HepG2 (cell line): ENCODE results near the gene SLC28A1. TPM values are rescaled to one million over a fixed set of nuclear protein-coding genes. Genes with fewer than 3 reads are reported as not detected.

Experiments
- ATAC-seq: fragments of 200-7000 bp; cut with Tn5 transposase; 3 replicates; pipeline ENCODE4 v1.9.1; 2020; ENCODE audit warnings: mild to moderate bottlenecking, moderate library complexity
- BruUV-seq: library from RNA; stranded (reverse); fragments of 400-500 nt; replicated peaks from 2 replicates; lab custom pipeline; 2021; lab: Mats Ljungman, UMichigan
- CTCF ChIA-PET: fragments of 300-600 bp; formaldehyde crosslinking; extraction: SDS; loops from one replicate; lab custom pipeline; 2021; ENCODE audit warnings: low total read pairs, inconsistent platforms, low intra/inter-chr PET ratio; lab: Yijun Ruan, JAX
- POLR2A ChIA-PET: fragments of 350-600 bp; sonication (Branson Sonifier 250); formaldehyde crosslinking; loops from one replicate; lab custom pipeline; 2020; ENCODE audit warnings: antibody characterized with exemption, inconsistent platforms; lab: Yijun Ruan, JAX
- DNase-seq: peaks from one replicate; pipeline ENCODE4 v3.0.0-alpha.2; 2015; ENCODE audit warnings: low spot score
- FAIRE-seq: peaks from 3 replicates; lab custom pipeline; 2011; peaks lifted over from hg19 to GRCh38; lab: Jason Lieb, UNC
- H2AFZ ChIP-seq: one replicate; pipeline ENCODE4 v1.6.1; 2011; ENCODE audit warnings: low read length, inconsistent platforms
- H3K27ac ChIP-seq: fragments of 300-600 bp; 3 replicates; pipeline ENCODE4 v1.8.0; 2011; ENCODE audit warnings: mixed run types, mild to moderate bottlenecking, mixed read lengths, low read length, inconsistent platforms; ENCODE audit not compliant: insufficient read depth; ENCODE audit errors: extremely low read length
- H3K27me3 ChIP-seq, 2 experiments: fragments of 200-600 bp in 1 of 2; 2 replicates in 1 of 2; 3 replicates in 1 of 2; pipeline versions ENCODE4 v1.6.0 to v1.8.0; 2011; ENCODE audit warnings: low read length in 2 of 2, mild to moderate bottlenecking in 2 of 2, moderate library complexity in 2 of 2, inconsistent platforms in 1 of 2; ENCODE audit not compliant: insufficient read depth in 2 of 2, control insufficient read depth in 1 of 2
- H3K36me3 ChIP-seq, 2 experiments: fragments of 200-600 bp in 1 of 2; replicated peaks in 1 of 2; 2 replicates in 1 of 2; 3 replicates in 1 of 2; pipeline versions ENCODE4 v1.5.1 to v1.8.0; 2011; ENCODE audit warnings: low read length in 2 of 2, inconsistent platforms in 1 of 2; ENCODE audit not compliant: insufficient read depth in 2 of 2, control insufficient read depth in 1 of 2
- H3K4me1 ChIP-seq: 2 replicates; pipeline ENCODE4 v1.5.1; 2012; ENCODE audit warnings: low read length, inconsistent platforms; ENCODE audit not compliant: insufficient read depth
- H3K4me2 ChIP-seq: 2 replicates; pipeline ENCODE4 v1.6.0; 2011; ENCODE audit warnings: low read depth, low read length, inconsistent platforms
- H3K4me3 ChIP-seq, 3 experiments: fragments of 200-600 bp in 1 of 3; sonication (generic), shearing (Covaris generic) in 1 of 3; replicated peaks in 1 of 3; 2 replicates each; pipeline ENCODE4 v1.5.1; 2011 to 2016; ENCODE audit warnings: low read length in 3 of 3, inconsistent platforms in 2 of 3, low read depth in 2 of 3, mild to moderate bottlenecking in 2 of 3, control low read depth in 1 of 3, mixed read lengths in 1 of 3; ENCODE audit not compliant: insufficient read depth in 1 of 3
- H3K79me2 ChIP-seq: one replicate; pipeline ENCODE4 v1.6.1; 2011; ENCODE audit warnings: low read length, inconsistent platforms; ENCODE audit not compliant: insufficient read depth
- H3K9ac ChIP-seq: 2 replicates; pipeline ENCODE4 v1.6.0; 2011; ENCODE audit warnings: mild to moderate bottlenecking, low read depth, low read length, inconsistent platforms; ENCODE audit not compliant: insufficient read depth
- H3K9me3 ChIP-seq: 2 replicates; pipeline ENCODE4 v1.5.1; 2012; ENCODE audit warnings: mild to moderate bottlenecking, low read length
- H4K20me1 ChIP-seq: 2 replicates; pipeline ENCODE4 v1.6.0; 2011; ENCODE audit warnings: inconsistent platforms, mild to moderate bottlenecking, low read length, moderate library complexity; ENCODE audit not compliant: insufficient read depth
- ARNT ChIP-seq: fragments of 450-650 bp; IDR thresholded peaks from 2 replicates; pipeline ENCODE4 v1.6.1; 2017
- ELF1 ChIP-seq: sonication (generic); formaldehyde crosslinking; IDR thresholded peaks from 2 replicates; pipeline ENCODE4 v1.4.0; 2020; ENCODE audit warnings: missing genetic modification reagents
- FOXK2 ChIP-seq: fragments of 450-650 bp; IDR thresholded peaks from 2 replicates; pipeline ENCODE4 v1.6.1; 2016
- GRHL1 ChIP-seq: sonication (generic); formaldehyde crosslinking; conservative IDR thresholded peaks from 2 replicates; pipeline ENCODE4 v1.8.0; 2022; ENCODE audit warnings: missing genetic modification reagents
- HIC2 ChIP-seq: sonication (generic); formaldehyde crosslinking; IDR thresholded peaks from 2 replicates; pipeline ENCODE4 v1.9.0; 2022; ENCODE audit warnings: low read depth, missing genetic modification reagents
- HMG20A ChIP-seq: IDR thresholded peaks from 2 replicates; pipeline ENCODE4 v1.6.1; 2016; ENCODE audit warnings: borderline replicate concordance
- HOMEZ ChIP-seq: IDR thresholded peaks from 2 replicates; pipeline ENCODE4 v1.6.1; 2016; ENCODE audit warnings: low read depth
- TFDP2 ChIP-seq: sonication (generic); formaldehyde crosslinking; IDR thresholded peaks from 2 replicates; pipeline ENCODE4 v1.4.0; 2020; ENCODE audit warnings: missing genetic modification reagents
- YEATS2 ChIP-seq: sonication (generic); formaldehyde crosslinking; IDR thresholded peaks from 2 replicates; pipeline ENCODE4 v1.4.0; 2020; ENCODE audit warnings: missing genetic modification reagents, borderline replicate concordance
- ZNF264 ChIP-seq: sonication (generic); formaldehyde crosslinking; IDR thresholded peaks from 2 replicates; pipeline ENCODE4 v1.4.0; 2020; ENCODE audit warnings: missing genetic modification reagents
- ZNF276 ChIP-seq: sonication (generic); formaldehyde crosslinking; IDR thresholded peaks from 2 replicates; pipeline ENCODE4 v1.4.0; 2020; ENCODE audit warnings: mild to moderate bottlenecking, low read depth, missing genetic modification reagents
- ZUFSP ChIP-seq: sonication (generic); formaldehyde crosslinking; IDR thresholded peaks from 2 replicates; pipeline ENCODE4 v1.9.0; 2021; ENCODE audit warnings: missing genetic modification reagents, mild to moderate bottlenecking, borderline replicate concordance
- WGBS: methylation state at CpG from one replicate; pipeline ENCODE4 v1.1.6; 2017; ENCODE audit warnings: low lambda C conversion rate; 5-methylcytosine and 5-hydroxymethylcytosine counted together
- in situ Hi-C: cut with HindIII; loops from 2 replicates; pipeline ENCODE4 v1.10.0; 2017; ENCODE audit warnings: low pct_unique_long_range_greater_than_20kb; ENCODE audit not compliant: extremely low pct_ligation_motif_present
- intact Hi-C: fragments of 100-400 bp; cut with micrococcal nuclease; formaldehyde crosslinking; loops from one replicate; pipeline ENCODE4 v1.10.0; 2022; ENCODE audit not compliant: unreplicated experiment
- polyA plus RNA-seq, 8 experiments: library from polyadenylated mRNA; depleted of rRNA in 3 of 8; stranded (reverse) in 7 of 8; unstranded in 1 of 8; fragments of >200 nt; fragmentation: Illumina TruSeq in 4 of 8; extraction: Trizol in 4 of 8; gene quantifications; 2 replicates each; pipeline versions ENCODE4 v1.2.1 to v1.2.3, GENCODE V29; 2011 to 2016; ENCODE audit warnings: low read depth in 4 of 8, missing spikeins in 1 of 8, mixed read lengths in 1 of 8; ENCODE audit not compliant: insufficient read depth in 1 of 8
- total RNA-seq, 5 experiments: library from RNA; depleted of rRNA; stranded (reverse); fragments of >200 nt; fragmentation: Illumina TruSeq; extraction: Trizol; gene quantifications; 2 replicates each; pipeline ENCODE4 v1.2.3, GENCODE V29; 2016; ENCODE audit warnings: low read depth in 1 of 5

The SLC28A1 gene
- total and polyA plus RNA-seq, 2 of the 13 experiments (the other 11 are each of a cell fraction or from before 2014, with no cell fraction given), result 0.31 to 5.8 TPM

- H4K20me1 ChIP-seq, result no peaks in the 10 kb centered on the region
- no peak for FAIRE-seq
- no peak overlapping the region for H2AFZ ChIP-seq
- no peaks in the 10 kb centered on the region; a peak in 1 of 5 replicates for H3K27me3 ChIP-seq
- POLR2A ChIA-PET, result no interaction called here
- no peaks in the 10 kb centered on the region for H3K36me3 ChIP-seq
- intact Hi-C loops (no loop called here), in situ Hi-C loops (no loop called here)
- H3K9ac ChIP-seq, result peak overlapping the region; percentile 57
- H3K79me2 ChIP-seq, result no peaks in the 10 kb centered on the region
- no peak for ATAC-seq
- WGBS, result 0% methylated on average over 1 of the region's 1 CpG
- H3K27ac ChIP-seq, result peak overlapping the region; percentile 73
- BruUV-seq, result no TSS peak
- CTCF ChIA-PET, result no interaction called here
- peak overlapping the region; percentile 90 for H3K4me2 ChIP-seq
- DNase-seq, result no peak
- peak overlapping the region; percentile 28 to 69 (median 48); a peak in 4 of 6 replicates for H3K4me3 ChIP-seq
- no peaks in the 10 kb centered on the region for H3K9me3 ChIP-seq
- H3K4me1 ChIP-seq, result peaks cover 56% of the 10 kb centered on the region
- TF ChIP-seq FOXK2 (no peak), HOMEZ (CRISPR knock-in tag) (0 out of 2 replicates have a peak, but pooled peaks have one; percentile 9), TFDP2 (peak; percentile 54; the same call in 1 of the 2 replicates), HIC2 (no peak), ZNF264 (CRISPR knock-in tag) (no peak; the same call in 1 of the 2 replicates), GRHL1 (CRISPR knock-in tag) (no peak), YEATS2 (CRISPR knock-in tag) (peak; percentile 12; the same call in 1 of the 2 replicates), ARNT (no peak), ZUFSP (CRISPR knock-in tag) (no peak), ELF1 (CRISPR knock-in tag) (0 out of 2 replicates have a peak, but pooled peaks have one; percentile 1), HMG20A (CRISPR knock-in tag) (0 out of 2 replicates have a peak, but pooled peaks have one; percentile 10), ZNF276 (CRISPR knock-in tag) (0 out of 2 replicates have a peak, but pooled peaks have one; percentile 3)
Measured at GRCh38 chr15:84886984-84887299, 2.5 kb downstream of the SLC28A1 start.
